Cardiac muscle cell (in vitro differentiated cells and primary cell): ENCODE data around the gene YIPF5. TPM values are rescaled to one million over a fixed set of nuclear protein-coding genes. Genes with fewer than 3 reads are reported as not detected.

Experiments used
- DNase-seq, 2 donors: peaks; one replicate each; pipeline versions ENCODE4 v3.0.0 to v3.0.0-alpha.2; 2010 to 2017; ENCODE audit warnings: low read depth in 1 of 2, low spot score in 1 of 2
- H3K27ac ChIP-seq: fragments of 200-600 bp; sonication (generic); 2 replicates; pipeline ENCODE4 v1.5.1; 2016
- H3K27me3 ChIP-seq: fragments of 200-600 bp; sonication (generic); 2 replicates; pipeline ENCODE4 v1.6.0; 2016; ENCODE audit warnings: control low read depth
- H3K36me3 ChIP-seq: fragments of 200-600 bp; sonication (generic); 2 replicates; pipeline ENCODE4 v1.5.1; 2016; ENCODE audit warnings: control low read depth
- H3K4me1 ChIP-seq: fragments of 200-600 bp; sonication (generic); 2 replicates; pipeline ENCODE4 v1.8.1; 2017; ENCODE audit warnings: low read depth, mild to moderate bottlenecking, mixed run types
- H3K4me3 ChIP-seq: fragments of 200-600 bp; sonication (generic); 2 replicates; pipeline ENCODE4 v1.5.1; 2016; ENCODE audit warnings: mild to moderate bottlenecking
- H3K9me3 ChIP-seq: fragments of 200-600 bp; sonication (generic); 2 replicates; pipeline ENCODE4 v1.5.1; 2017; ENCODE audit warnings: low read depth, mild to moderate bottlenecking, control low read depth
- CTCF ChIP-seq: IDR thresholded peaks from 2 replicates; pipeline ENCODE4 v1.5.1; 2012; ENCODE audit warnings: low read depth, mild to moderate bottlenecking, low read length
- polyA plus RNA-seq: library from polyadenylated mRNA; unstranded; fragments of >200 nt; fragmentation: Nextera tagmentation; extraction: Ambion mirVana; gene quantifications from 2 replicates; pipeline ENCODE4 v1.2.1, GENCODE V29; 2016
- total RNA-seq: library from RNA; depleted of rRNA; stranded (reverse); fragments of >200 nt; gene quantifications from 2 replicates; pipeline ENCODE4 v1.2.3, GENCODE V29; 2016

The YIPF5 gene
- total and polyA plus RNA-seq, 2 experiments from 2014 or later: 17.8 to 72.8 TPM

- H3K4me1 ChIP-seq: no peaks in the 10 kb centered on the region
- TF ChIP-seq CTCF: no peak
- no peak overlapping the region for H3K27ac ChIP-seq
- no peaks in the 10 kb centered on the region for H3K36me3 ChIP-seq
- DNase-seq: no peak
- H3K9me3 ChIP-seq: no peaks in the 10 kb centered on the region
- H3K27me3 ChIP-seq: peaks cover 60% of the 10 kb centered on the region
- H3K4me3 ChIP-seq: no peak overlapping the region
Observed at GRCh38 chr5:144206141-144206540, 35.7 kb upstream of the YIPF5 start.

GRCh38 chr5:144205141-144205551 lies 34.7 kb upstream of the YIPF5 start:
- Histone ChIP-seq H3K27me3 (peaks cover 50% of the 10 kb centered on the region), H3K36me3 (no peaks in the 10 kb centered on the region), H3K27ac (no peak overlapping the region), H3K4me1 (no peaks in the 10 kb centered on the region), H3K9me3 (no peaks in the 10 kb centered on the region), H3K4me3 (peak overlapping the region; percentile 32)
- peak; percentile 40 to 45 for DNase-seq
- no peak for TF ChIP-seq CTCF

- peak; percentile 68 to 84 for DNase-seq
- Histone ChIP-seq H3K27me3 (peaks cover 43% of the 10 kb centered on the region), H3K27ac (no peak overlapping the region), H3K4me1 (no peaks in the 10 kb centered on the region), H3K4me3 (no peak overlapping the region), H3K9me3 (no peaks in the 10 kb centered on the region), H3K36me3 (no peaks in the 10 kb centered on the region)
- TF ChIP-seq CTCF: peak; percentile 91
Observed at GRCh38 chr5:144203750-144204596, 33.5 kb upstream of the YIPF5 start.

- Histone ChIP-seq H3K27ac (no peak overlapping the region), H3K4me1 (no peaks in the 10 kb centered on the region), H3K36me3 (no peaks in the 10 kb centered on the region), H3K9me3 (no peaks in the 10 kb centered on the region), H3K4me3 (no peak overlapping the region), H3K27me3 (peaks cover 40% of the 10 kb centered on the region)
- no peak for DNase-seq
- no peak for TF ChIP-seq CTCF
Observed at GRCh38 chr5:144202726-144203125, 32.3 kb upstream of the YIPF5 start.

- Histone ChIP-seq H3K27ac (no peak overlapping the region), H3K4me3 (no peak overlapping the region), H3K27me3 (peaks cover 34% of the 10 kb centered on the region), H3K4me1 (no peaks in the 10 kb centered on the region), H3K36me3 (no peaks in the 10 kb centered on the region), H3K9me3 (no peaks in the 10 kb centered on the region)
- DNase-seq: peak in 1 of 2 donors; percentile 53
- no peak for TF ChIP-seq CTCF
Observed at GRCh38 chr5:144202072-144202471, 31.6 kb upstream of the YIPF5 start.
